ENCODE measurements around the gene ZYX.

DNA sequence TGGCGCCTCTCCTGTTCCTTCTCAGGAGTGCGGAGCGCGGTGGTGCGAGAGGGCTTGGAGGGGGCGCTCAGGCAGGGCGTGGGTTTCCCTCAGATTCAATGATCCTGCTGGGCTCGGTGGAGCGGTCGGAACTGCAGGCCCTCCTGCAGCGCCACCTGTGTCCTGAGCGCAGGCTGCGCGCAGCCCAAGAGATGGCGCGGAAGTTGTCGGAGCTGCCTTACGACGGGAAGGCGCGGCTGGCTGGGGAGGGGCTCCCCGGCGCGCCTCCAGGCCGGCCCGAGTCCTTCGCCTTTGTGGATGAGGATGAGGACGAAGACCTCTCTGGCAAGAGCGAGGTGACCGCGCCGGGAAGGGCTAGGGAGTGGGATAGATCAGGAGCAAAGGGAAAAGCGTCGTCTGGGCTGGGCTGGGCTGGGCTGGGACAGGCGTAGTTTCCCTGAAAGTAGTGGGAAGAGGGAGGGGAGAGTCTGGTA, 35.7 kb upstream of the ZYX start:
- TF ChIP-seq, protein P1, sequence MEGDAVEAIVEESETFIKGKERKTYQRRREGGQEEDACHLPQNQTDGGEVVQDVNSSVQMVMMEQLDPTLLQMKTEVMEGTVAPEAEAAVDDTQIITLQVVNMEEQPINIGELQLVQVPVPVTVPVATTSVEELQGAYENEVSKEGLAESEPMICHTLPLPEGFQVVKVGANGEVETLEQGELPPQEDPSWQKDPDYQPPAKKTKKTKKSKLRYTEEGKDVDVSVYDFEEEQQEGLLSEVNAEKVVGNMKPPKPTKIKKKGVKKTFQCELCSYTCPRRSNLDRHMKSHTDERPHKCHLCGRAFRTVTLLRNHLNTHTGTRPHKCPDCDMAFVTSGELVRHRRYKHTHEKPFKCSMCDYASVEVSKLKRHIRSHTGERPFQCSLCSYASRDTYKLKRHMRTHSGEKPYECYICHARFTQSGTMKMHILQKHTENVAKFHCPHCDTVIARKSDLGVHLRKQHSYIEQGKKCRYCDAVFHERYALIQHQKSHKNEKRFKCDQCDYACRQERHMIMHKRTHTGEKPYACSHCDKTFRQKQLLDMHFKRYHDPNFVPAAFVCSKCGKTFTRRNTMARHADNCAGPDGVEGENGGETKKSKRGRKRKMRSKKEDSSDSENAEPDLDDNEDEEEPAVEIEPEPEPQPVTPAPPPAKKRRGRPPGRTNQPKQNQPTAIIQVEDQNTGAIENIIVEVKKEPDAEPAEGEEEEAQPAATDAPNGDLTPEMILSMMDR (conservative IDR thresholded peaks at IDR 0.05), result peak; percentile 57; the same call in 1 of the 2 replicates
- TF ChIP-seq EZH2 (IDR thresholded peaks at IDR 0.05; ENCODE audit: low read depth), result no peak
